ENCODE results near the gene CD59. TPM values are rescaled to one million over a fixed set of nuclear protein-coding genes. Genes with fewer than 3 reads are reported as not detected.

The CD59 gene
- total RNA-seq, 4 donors from 2014 or later: 190 to 448 (median 302) TPM

DNA sequence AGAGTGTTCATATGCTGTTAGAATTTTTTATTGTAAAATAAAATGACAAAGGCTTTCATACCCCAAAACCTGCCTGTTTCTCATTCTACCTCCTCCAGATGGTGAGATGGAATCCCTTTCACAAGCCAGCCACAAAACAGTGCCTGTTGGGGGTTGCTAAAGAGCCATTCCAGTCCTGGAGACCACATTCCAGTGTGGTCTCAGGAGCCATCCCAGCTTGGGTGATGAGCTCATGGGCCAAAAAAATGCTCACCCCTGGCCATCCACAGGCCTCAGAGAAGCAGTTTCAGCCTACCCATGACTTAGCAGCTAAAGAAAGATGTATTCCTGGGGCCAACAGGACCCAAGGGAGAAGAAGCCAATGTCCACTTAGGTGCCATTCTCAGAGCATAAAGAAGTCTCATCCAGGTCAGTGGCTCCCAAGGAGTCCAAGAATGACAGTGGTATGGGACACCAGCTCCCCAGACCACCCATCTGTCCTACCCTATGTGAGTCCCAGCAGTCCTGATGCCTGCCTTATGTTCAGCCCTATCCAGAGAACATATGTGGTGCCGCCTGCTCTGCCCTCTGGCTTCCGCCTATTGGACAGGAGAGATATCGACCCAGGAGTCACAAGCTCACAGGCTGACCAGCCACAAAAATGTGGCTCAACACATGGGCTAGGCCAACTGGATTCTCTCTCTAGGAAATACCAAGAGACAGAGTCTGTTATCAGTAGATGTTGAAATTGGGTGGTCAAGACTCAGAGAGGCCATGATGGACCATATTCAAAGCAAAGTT, 62.0 kb downstream of the CD59 start:
- H3K4me1 ChIP-seq: peaks cover 0 to 5% (median 0%) of the 10 kb centered on the region in 4 donors

DNA sequence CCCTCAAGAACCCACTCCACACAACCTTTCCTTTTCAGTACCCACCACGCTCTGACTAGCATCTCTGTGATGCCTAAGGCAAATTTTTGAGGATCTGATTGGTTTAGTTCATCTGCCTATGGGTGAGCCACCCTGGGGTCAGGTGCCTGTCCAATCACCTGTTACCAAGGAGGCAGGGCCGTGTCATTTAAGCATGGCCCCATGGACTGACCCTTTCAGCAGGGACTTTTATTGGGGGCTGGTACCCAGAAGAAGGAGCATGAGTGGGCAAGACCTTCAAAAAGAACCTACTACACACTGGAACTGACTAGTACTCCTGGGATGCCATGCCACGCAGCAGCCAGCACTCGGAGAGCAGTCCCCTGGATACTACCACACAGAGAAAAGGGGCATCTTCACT, 64.0 kb downstream of the CD59 start:
- H3K4me3 ChIP-seq: no peak overlapping the region
- H3K9me3 ChIP-seq: no peaks in the 10 kb centered on the region
- TF ChIP-seq, protein P1, sequence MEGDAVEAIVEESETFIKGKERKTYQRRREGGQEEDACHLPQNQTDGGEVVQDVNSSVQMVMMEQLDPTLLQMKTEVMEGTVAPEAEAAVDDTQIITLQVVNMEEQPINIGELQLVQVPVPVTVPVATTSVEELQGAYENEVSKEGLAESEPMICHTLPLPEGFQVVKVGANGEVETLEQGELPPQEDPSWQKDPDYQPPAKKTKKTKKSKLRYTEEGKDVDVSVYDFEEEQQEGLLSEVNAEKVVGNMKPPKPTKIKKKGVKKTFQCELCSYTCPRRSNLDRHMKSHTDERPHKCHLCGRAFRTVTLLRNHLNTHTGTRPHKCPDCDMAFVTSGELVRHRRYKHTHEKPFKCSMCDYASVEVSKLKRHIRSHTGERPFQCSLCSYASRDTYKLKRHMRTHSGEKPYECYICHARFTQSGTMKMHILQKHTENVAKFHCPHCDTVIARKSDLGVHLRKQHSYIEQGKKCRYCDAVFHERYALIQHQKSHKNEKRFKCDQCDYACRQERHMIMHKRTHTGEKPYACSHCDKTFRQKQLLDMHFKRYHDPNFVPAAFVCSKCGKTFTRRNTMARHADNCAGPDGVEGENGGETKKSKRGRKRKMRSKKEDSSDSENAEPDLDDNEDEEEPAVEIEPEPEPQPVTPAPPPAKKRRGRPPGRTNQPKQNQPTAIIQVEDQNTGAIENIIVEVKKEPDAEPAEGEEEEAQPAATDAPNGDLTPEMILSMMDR (IDR thresholded peaks at IDR 0.05): no peak
- TF ChIP-seq EP300 (IDR thresholded peaks at IDR 0.05) (no peak), POLR2A (IDR thresholded peaks at IDR 0.05) (no peak)
- WGBS, 2 donors: 89 to 93% methylated on average over 4 of the region's 4 CpGs
- DNase-seq (ENCODE audit: low spot score in 2 of 2): no peak
- H3K36me3 ChIP-seq: peaks cover 0 to 6% (median 0%) of the 10 kb centered on the region in 3 donors
- H3K27me3 ChIP-seq: no peaks in the 10 kb centered on the region
- no peak overlapping the region for H3K27ac ChIP-seq
- peaks cover 0 to 5% (median 0%) of the 10 kb centered on the region in 4 donors for H3K4me1 ChIP-seq

More for the DNA sequence above, 62.0 kb downstream of the CD59 start:
- TF ChIP-seq, protein P1 (IDR thresholded peaks at IDR 0.05): no peak
- H3K36me3 ChIP-seq: no peaks in the 10 kb centered on the region
- WGBS, 2 donors: 97 to 98% methylated on average over 3 of the region's 3 CpGs
- no peaks in the 10 kb centered on the region for H3K27me3 ChIP-seq
- H3K9me3 ChIP-seq: peaks cover 0 to 9% (median 0%) of the 10 kb centered on the region in 4 donors
- H3K4me3 ChIP-seq: no peak overlapping the region
- no peak overlapping the region for H3K27ac ChIP-seq
- DNase-seq (ENCODE audit: low spot score in 2 of 2): no peak

DNA sequence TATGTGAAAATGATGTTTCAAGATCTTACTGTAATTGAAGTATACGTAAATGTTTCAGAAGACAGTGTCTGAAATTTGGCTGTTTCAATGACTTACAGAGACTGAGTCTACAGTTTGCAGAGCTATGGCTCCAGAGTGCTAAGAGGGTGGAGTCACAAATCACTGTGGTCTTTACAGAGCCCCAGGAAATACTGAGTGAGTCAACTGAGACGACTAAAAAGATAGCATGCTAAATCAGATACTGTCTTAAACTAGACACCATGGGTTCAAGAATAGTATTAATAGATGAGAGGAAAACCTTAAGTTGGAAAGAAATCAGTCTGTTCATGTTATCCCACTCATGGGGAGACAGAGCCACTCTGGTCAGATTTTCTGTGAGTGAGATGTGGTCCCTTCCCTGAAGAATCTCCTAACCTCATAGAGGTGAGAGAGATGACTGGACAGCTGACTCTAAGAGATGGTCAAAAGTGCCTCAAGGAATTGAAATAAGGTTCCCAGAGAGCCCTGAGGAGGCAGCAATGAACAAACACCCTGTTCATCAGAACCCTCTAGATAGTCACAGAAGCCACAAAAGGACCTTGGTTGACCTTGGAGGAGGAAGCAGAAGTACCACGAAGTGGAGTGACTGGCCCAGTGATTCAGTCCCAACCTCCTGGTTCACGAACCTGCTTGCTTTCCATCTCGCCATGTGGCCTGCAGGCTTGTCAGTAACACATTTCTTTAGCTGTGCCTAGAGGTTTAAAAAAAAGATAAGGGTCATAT, 65.8 kb downstream of the CD59 start:
- Histone ChIP-seq H3K4me1 (peaks cover 0 to 5% (median 0%) of the 10 kb centered on the region in 4 donors), H3K27me3 (no peaks in the 10 kb centered on the region), H3K27ac (no peak overlapping the region), H3K9me3 (no peaks in the 10 kb centered on the region), H3K36me3 (peaks cover 0 to 11% (median 0%) of the 10 kb centered on the region in 3 donors), H3K4me3 (no peak overlapping the region)
- DNase-seq (ENCODE audit: low spot score in 2 of 2): no peak
- TF ChIP-seq POLR2A (IDR thresholded peaks at IDR 0.05) (no peak), EP300 (IDR thresholded peaks at IDR 0.05) (no peak)
- TF ChIP-seq, protein P1 (IDR thresholded peaks at IDR 0.05): no peak
- 58 to 66% methylated on average over 5 of the region's 5 CpGs for WGBS, 2 donors

DNA sequence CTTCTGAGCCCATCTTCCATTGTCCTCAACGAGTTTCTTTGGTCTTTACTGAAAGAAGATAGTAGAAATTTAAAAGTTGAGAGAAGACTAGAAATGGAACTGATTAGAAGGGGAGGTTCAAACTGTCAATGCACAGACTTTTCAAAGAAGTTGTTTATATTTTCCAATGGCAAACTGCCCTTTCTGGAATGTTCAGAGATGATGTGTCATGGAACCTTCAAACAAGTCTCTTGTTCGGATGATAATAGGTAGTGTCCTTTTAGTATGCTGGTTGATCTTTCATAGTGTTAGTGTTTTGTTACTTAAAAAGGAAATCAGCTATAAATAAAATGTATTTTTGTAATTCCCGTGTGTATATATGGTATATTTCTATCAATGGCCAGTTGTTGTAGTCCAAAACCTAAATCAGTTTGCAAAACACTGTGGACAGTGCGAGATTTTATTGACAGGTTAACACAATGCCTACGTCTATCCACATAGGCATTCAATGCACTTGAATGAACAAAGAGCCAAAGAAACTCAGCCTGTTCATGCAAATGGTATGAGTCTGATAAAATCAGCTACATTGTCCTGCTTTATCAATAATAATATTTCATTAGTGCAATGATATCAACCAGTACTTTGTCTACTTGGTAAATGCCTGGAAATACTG, 66.5 kb downstream of the CD59 start:
- H3K27me3 ChIP-seq: no peaks in the 10 kb centered on the region
- H3K4me3 ChIP-seq: no peak overlapping the region
- H3K9me3 ChIP-seq: no peaks in the 10 kb centered on the region
- H3K4me1 ChIP-seq: peaks cover 0 to 5% (median 0%) of the 10 kb centered on the region in 4 donors
- no peak for DNase-seq (ENCODE audit: low spot score in 2 of 2)
- peak overlapping the region in 1 of 4 donors; percentile 21 for H3K27ac ChIP-seq
- H3K36me3 ChIP-seq: peaks cover 0 to 12% (median 0%) of the 10 kb centered on the region in 3 donors
- WGBS, 2 donors: 58 to 63% methylated on average over 5 of the region's 5 CpGs
- TF ChIP-seq, protein P1 (IDR thresholded peaks at IDR 0.05): no peak
- TF ChIP-seq EP300 (IDR thresholded peaks at IDR 0.05) (no peak), POLR2A (IDR thresholded peaks at IDR 0.05) (no peak)

Data from tibial nerve (tissue), 4 donors.